H54 (cell line): ENCODE data around the gene PRDM15.

ENCODE experiments used
- DNase-seq: peaks from one replicate; pipeline ENCODE4 v3.0.0; 2011; ENCODE audit warnings: low spot score, mixed read lengths; ENCODE audit not compliant: insufficient read length
- FAIRE-seq: peaks from 3 replicates; lab custom pipeline; 2011; peaks lifted over from hg19 to GRCh38; lab: Jason Lieb, UNC
- POLR2A ChIP-seq: IDR thresholded peaks from 2 replicates; pipeline ENCODE4 v1.6.1; 2011; ENCODE audit warnings: low read depth, mild to moderate bottlenecking, low read length

PRDM15 gene

DNA sequence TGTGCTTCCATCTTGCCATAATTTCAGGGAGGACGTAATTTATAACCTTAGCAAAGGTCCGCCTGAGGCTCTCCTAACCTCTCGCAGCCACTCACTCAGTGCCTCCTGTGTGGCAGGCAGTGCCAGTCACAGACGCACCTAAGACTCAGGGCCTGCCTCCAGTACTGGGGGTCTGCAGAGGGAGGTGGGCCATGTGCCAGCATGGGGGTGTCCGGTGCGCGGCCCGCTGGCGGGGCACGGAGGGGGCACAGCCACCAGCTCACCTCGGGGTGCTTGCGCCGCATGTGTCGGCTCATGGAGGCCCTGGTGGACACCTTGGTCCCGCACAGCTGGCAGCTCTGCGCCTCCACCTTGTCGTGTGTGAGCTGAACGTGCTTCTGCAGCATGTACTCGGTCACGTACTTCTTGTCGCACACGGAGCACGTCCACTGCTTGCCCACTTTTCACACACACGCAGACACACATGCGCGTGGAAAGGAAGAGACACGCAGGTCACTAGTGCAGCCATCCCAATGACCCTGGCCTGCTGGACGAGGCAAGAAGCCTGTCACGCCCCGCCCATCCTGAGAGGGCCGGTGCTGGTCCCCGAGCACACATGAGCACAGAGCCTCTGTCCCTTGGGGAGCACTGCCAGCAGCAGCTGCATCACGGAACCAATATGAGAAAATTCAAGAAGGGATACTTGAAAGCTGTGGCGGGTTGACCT is 69.1 kb downstream of the PRDM15 start:
- DNase-seq (no peak), FAIRE-seq (no peak)
- no peak for TF ChIP-seq POLR2A

DNA sequence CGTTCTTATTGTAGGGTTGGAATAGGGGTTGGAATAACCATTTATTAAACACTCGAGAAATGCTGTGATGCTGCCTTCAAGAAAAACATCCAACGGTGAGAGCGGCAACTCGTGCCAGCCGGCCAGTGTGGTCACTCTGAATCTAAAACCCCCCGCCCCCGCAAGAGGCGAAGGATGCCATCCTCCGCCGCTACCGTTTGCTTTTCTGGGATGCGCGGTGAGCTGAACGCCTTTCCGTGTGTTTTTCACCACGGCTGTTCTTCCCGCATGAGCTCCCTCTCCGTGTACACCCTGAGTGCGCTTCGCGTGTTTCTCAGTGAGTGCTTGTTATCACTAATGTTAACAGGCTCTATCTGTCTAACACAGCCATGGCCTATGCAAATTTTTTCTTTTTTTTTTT is 70.3 kb downstream of the PRDM15 start:
- no peak for TF ChIP-seq POLR2A
- FAIRE-seq (no peak), DNase-seq (no peak)

DNA sequence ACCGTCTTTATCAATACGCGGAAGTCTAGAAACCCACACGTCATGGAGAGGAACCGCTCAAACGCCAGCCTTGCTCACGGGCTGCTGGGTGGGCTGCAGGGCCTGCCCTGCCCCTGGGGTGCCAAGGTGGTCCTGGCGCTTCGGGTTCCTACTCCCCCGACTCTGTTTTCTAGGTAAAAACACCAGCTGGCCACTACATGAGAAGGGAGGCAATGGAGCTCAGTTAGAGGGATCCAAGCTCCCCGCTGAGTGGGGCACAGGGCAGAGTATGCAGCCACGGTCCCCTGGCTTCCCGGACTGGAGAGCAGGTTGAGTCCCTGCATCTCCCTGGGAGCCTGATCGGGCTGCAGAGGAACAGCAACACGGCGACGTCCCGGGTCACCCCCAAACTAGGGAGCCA is 71.0 kb downstream of the PRDM15 start:
- FAIRE-seq = no peak
- TF ChIP-seq POLR2A = no peak
- DNase-seq = no peak

DNA sequence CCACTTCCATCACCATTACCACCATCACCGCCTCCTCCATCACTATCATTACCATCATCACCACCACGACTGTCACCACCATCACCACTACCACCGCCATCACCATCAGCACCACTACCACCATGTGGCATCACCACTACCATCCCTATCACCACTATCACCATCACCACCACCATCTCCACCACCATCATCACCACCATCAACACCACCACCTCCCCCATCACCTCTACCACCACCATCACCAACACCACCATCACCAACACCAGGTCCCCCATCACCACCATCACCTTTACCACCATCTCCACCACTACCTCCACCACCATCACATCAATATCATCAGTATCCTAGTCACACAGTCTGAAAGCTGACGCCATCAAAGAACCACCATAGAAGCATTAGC is 72.4 kb downstream of the PRDM15 start:
- no peak for DNase-seq
- no peak for TF ChIP-seq POLR2A
- no peak for FAIRE-seq

DNA sequence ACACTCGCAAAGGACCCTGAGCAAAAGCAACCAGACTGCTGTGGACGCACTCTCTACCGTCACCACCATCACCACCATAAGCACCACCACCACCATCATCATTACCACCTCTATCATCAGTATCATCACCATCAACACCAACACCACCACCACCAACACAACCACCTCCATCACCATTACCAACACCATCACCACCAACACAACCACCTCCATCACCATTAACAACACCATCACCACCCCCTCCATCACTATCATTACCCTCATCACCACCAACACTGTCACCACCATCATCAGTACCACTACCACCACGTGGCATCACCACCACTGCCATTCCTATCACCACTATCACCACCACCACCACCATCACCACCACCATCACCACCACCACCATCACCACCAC is 73.5 kb downstream of the PRDM15 start:
- no peak for TF ChIP-seq POLR2A
- FAIRE-seq (no peak), DNase-seq (no peak)

DNA sequence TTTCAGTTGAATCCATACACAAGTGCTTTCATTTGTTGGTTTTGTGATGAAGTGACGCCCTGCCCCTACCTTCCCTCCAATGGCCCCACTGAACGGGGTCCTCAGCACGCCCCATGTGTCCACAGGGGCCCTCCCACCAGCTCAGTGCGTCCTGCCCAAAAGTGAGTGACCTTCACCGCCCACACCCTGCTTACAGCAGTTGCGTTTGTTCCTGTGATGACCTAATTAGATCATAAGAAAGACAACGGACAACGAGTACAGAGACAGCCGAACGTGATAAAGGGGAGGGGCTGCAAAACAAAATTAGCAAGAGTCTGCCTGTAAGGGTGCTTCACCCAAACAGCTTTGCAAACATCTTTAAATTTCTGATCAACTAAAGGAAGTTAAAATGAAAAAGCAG is 74.1 kb downstream of the PRDM15 start:
- TF ChIP-seq POLR2A = no peak
- FAIRE-seq (no peak), DNase-seq (no peak)

DNA sequence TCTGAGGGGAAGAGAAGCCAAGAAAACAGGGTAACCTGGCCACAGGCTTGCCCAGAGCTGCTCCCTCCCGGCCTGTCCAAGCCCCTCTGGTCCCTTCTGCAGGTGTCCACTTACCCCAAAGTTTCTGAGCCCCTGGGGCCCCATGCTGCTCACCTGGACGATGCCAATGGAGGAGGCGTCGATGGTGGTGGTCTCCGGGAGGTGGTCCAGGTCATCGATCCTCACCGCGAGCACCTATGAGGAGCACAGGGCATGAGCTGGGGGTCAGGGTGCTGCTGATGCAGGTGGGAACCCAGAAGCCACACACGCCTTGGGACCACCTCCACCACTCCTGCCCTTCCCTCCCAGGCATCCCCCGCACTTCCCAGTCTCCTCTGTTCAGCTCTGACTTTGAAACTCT is 74.8 kb downstream of the PRDM15 start:
- no peak for FAIRE-seq
- DNase-seq = no peak
- no peak for TF ChIP-seq POLR2A

DNA sequence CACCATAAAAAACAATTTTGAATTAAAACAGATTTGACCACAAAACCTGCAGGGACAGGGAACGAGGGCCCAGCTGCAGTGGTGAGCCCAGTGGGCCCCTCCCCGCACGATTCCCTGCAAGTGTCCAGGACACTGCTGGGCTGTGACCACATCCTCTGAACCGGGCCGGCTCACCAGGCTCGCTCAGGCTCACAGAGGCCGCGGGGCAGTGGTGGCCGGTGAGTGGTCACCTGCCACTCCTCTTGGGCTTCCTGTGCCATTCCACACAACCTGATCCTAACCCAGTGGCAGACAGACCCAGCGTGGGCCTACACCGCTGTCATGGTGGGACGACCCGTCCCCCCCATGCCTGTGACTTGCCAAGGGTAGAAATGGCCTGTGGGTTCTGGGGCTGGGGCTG is 75.8 kb downstream of the PRDM15 start:
- no peak for FAIRE-seq
- no peak for DNase-seq
- no peak for TF ChIP-seq POLR2A

DNA sequence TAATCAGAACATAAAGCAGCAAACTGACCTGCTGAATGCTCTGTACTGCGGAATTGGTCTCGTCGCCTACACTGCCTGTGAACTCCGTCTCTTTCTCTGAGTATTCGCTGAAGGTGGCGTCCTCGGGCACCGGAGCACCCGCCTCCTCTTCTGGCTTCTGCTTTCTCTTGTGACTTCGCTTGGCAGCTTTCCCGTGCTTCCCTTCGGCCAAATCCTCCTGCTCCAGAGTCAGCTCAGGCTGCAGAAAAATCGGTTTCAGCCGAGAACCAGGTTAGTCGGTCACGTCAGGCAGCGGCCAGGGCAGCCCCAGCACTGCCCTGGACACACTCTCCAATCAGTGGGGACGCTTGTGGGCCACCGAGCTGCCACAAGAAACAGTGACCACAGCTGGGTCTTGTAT is 76.5 kb downstream of the PRDM15 start:
- DNase-seq = no peak
- TF ChIP-seq POLR2A = no peak
- FAIRE-seq = no peak

DNA sequence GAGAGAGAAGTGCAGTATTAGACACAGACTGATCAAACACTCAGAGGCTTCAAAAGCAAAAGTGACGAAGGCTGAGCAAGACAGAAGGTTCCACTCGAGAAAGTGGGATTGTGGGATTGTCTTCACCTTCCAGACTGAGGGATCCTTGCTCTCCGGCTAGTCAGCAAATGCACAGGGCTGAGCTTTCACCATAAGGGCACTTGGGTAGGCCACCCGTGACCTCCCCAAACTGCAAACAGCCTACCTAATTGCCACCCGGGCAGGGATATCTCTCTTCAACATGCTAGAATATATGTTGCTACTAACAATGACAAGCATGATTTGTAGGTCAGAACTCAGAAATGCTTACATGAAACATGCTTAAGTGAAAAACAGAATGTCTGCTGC is 77.0 kb downstream of the PRDM15 start:
- TF ChIP-seq POLR2A = no peak
- FAIRE-seq (no peak), DNase-seq (no peak)

DNA sequence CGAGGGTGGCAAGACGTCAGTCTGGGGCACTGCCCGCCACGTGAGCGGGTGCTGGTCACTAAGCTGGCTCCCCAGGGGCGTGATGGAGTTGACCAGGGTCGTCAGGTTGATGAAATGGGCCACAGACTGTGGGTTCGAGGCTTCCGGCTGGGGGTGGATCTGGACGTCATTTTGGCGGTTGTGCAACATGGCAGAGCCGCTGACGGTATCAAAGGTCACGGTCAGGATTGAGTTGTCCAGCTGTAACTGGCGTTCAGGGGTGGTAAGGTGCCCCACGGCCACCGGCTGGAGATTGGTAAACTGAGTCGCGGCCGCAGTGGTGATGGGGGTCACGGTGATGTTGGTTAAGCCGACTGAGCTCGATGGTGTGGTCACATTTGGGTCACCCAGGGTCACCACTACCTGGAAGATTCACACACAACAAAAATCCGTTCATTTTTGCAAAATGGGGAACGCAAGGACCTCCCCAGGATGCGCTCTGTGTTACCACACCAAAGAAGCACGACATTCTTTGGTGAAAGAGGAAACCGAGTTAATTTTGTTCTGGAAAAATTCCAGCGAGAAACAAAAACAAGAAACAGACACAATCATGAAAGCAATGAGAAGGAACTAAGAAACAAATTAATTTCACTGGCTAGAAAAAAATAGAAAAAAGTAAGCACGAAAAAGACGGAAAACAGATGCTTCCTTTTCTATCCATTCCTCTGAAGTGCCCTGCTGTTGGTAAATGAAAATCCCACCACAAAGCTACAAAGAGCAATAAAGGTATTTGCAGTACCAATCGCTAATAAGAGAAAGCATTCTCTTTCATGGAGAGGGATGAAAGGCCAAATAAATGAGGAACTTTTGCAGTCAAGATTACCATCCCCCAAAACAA is 77.6 kb downstream of the PRDM15 start:
- FAIRE-seq = no peak
- DNase-seq = no peak
- no peak for TF ChIP-seq POLR2A

DNA sequence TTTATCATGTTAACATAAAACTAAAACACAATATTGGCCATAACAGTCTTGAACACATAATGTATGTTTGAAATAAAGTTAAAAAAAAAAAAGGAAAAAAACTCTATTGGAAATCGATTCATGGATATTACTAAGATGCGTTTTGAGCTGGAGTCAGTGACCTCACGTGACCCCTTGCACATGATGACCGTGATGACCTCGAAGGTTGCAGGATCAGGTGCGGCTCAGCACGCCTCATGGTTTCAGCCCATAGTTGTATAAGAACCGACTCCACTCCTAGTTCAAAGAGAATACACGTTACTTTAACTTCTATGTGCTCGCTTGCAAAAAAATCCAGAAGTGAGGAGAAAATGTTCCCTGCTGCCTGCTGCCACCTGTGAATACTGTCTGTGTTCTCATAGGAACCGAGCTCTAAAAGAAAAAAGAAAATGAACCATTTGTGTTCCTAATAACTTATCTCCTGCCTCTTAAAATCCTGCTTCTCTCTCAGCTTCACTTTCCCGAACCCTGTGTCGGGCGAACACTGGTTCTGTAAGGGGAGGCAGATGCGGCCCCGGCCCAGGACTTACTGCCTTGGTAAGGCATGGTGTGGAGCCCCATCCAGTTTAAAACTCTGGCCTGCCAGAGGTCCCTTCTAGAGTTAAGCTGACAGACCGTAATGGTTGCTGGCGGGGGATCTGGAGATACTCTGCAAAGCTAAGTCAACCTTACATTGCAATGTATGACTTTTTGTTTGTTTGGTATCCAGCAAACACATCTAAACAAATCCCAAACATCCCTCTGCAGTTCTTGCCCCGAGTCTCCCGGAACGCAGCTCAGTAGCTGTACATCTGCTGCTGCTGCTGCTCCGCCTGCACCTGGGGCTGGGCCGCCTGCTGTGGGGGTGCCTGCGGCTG is 78.5 kb downstream of the PRDM15 start:
- DNase-seq = no peak
- no peak for TF ChIP-seq POLR2A
- no peak for FAIRE-seq

DNA sequence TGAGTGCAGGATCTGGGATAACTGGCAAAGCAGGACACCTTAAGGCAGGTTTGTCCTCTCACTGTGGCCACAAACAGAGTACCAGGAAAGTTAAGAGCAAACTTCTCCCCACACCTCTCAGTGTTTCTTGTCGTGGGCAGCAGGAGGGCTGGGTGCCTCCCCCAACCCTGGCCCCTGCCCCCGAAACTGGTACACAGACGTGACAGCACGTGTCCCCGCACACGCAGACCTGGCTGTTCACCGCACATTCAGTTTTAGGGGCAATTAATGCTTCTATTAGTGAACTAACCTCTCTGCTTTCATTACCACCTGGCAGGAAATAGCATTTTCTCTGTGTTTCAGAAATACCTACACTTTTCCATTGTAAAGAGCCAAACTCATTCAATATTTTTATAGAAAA is 79.4 kb downstream of the PRDM15 start:
- DNase-seq (no peak), FAIRE-seq (no peak)
- no peak for TF ChIP-seq POLR2A

DNA sequence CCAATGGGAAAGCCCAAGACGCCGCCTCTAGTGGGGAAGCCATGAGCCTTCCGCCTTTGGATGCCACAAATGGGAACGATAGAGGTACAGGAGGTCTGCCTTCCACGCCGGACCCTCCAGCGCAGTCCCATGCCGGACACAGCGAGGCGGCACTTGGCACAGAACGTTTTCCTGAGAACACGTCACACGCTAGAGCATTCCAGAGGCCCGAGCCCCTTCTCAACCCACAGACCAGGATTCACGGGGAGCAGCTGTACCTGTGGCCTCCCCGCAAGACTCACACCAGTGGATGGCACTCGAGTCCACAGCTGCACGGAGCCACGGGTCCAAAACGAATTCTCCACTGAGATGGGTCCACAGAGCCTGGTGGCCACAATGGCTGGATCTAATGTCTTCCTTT is 80.8 kb downstream of the PRDM15 start:
- FAIRE-seq (no peak), DNase-seq (no peak)
- no peak for TF ChIP-seq POLR2A
